DMS153 (cell line): Measurements from ENCODE around the gene NDUFA1.
"Not testable (repeated sequence)": the region's sequence is repeated elsewhere in the genome, so short reads cannot be mapped to it uniquely, and the experiment has no call there.

Experiments
- DNase-seq: peaks from one replicate; lab custom pipeline; 2025; lab: John Stamatoyannopoulos, UW

The NDUFA1 gene

GRCh38 chrX:119900976-119901375 is 29.3 kb downstream of the NDUFA1 start:
- no peak for DNase-seq

- no peak for DNase-seq
These were observed 44.7 kb downstream of the NDUFA1 start for GRCh38 chrX:119916310-119916709.

GRCh38 chrX:119917877-119918276 is 46.2 kb downstream of the NDUFA1 start:
- DNase-seq = no peak

- DNase-seq = no peak
These were observed 48.4 kb downstream of the NDUFA1 start for GRCh38 chrX:119919835-119920585.

GRCh38 chrX:119922391-119922790 is 50.8 kb downstream of the NDUFA1 start:
- not testable (repeated sequence) for DNase-seq
